Measurements from ENCODE around the gene SLC8A3. TPM values are rescaled to one million over a fixed set of nuclear protein-coding genes. Genes with fewer than 3 reads are reported as not detected.

Gene SLC8A3
- total RNA-seq, 1 experiment from 2014 or later = not detected

DNA sequence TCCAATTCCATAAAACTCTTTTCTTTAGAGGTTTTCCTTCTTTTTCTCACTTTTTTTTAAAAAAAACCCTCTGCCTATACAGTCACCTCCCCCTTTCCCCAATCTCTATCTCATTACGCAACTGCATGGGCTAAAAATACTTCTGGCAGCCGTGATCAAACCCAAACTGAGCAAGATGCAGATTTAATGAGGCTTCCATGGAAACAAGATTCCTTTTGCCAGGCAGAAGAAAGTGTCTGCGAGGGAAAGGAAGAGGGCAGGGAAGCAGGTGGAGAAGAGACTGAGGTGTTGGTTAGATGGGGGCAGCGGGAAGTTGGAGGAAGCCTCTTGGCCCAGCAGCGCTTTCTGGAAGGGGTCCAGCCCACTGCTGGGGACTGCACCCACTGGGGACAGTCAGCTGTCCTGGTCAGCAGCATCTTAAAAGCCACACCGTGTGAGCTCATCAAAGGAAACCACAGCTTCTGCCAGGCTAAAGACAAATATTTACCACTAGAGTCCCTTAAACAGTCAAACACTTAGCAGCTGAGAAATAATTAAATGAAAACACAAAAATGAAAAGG lies 90.4 kb downstream of the SLC8A3 start:
- BruUV-seq (replicated peaks) = no TSS peak
- Histone ChIP-seq H3K9ac (ENCODE audit: low read length) (no peak overlapping the region), H3K4me3 (replicated peaks in 1 of 2; ENCODE audit: low read depth in 1 of 2, low read length in 2 of 2) (no peak overlapping the region), H3K36me3 (ENCODE audit: control insufficient read depth in 1 of 2, insufficient read depth in 2 of 2, low read length in 2 of 2) (no peaks in the 10 kb centered on the region), H3K4me1 (ENCODE audit: control insufficient read depth in 1 of 2, insufficient read depth in 2 of 2, low read length in 2 of 2) (no peaks in the 10 kb centered on the region), H3K79me2 (ENCODE audit: insufficient read depth, low read length) (no peaks in the 10 kb centered on the region), H4K20me1 (ENCODE audit: insufficient read depth) (no peaks in the 10 kb centered on the region), H3K4me2 (ENCODE audit: low read length) (no peak overlapping the region), H3K27me3 (ENCODE audit: insufficient read depth, low read length) (peaks cover 72% of the 10 kb centered on the region), H3K27ac (ENCODE audit: low read depth, low read length) (no peak overlapping the region), H2AFZ (ENCODE audit: low read depth, low read length, poor library complexity, severe bottlenecking) (no peak overlapping the region), H3K9me3 (ENCODE audit: control insufficient read depth in 1 of 2, insufficient read depth in 1 of 2, low read depth in 1 of 2, low read length in 2 of 2) (no peaks in the 10 kb centered on the region), H3K9me2 (ENCODE audit: insufficient read depth) (no peaks in the 10 kb centered on the region)
- POLR2A ChIA-PET = no interaction called here
- ATAC-seq (no peak), DNase-seq (ENCODE audit: low read depth, low spot score) (no peak)
- no peak for TF ChIP-seq EGR1 (IDR thresholded peaks at IDR 0.05; ENCODE audit: low read depth)
- TF ChIP-seq, protein P1, sequence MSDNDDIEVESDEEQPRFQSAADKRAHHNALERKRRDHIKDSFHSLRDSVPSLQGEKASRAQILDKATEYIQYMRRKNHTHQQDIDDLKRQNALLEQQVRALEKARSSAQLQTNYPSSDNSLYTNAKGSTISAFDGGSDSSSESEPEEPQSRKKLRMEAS (IDR thresholded peaks at IDR 0.05) = no peak
- TF ChIP-seq SIN3A (IDR thresholded peaks at IDR 0.05; ENCODE audit: low read depth) = no peak
- TF ChIP-seq JUND (IDR thresholded peaks at IDR 0.05) = no peak
- no peak for TF ChIP-seq POLR2AphosphoS5 (IDR thresholded peaks at IDR 0.05; ENCODE audit: low read depth, low read length)
- no peak for TF ChIP-seq EZH2 (IDR thresholded peaks at IDR 0.05)
- TF ChIP-seq ELF1 (IDR thresholded peaks at IDR 0.05; ENCODE audit: borderline replicate concordance, low read depth) = no peak
- RAD21 ChIA-PET (ENCODE audit: low non-redundant PET in 1 of 2, low total read pairs in 2 of 2, uncharacterized antibody in 2 of 2, unreplicated experiment in 2 of 2) = no interaction called here
- CTCF ChIA-PET = interaction anchor here (1.7 kb wide), 1 partner anchor 11 kb away, joined by 5 read pairs; no protein-coding TSS in a partner anchor
- intact Hi-C loops (cut with micrococcal nuclease) = loop anchor here (5.0 kb wide), 1 partner anchor 484 kb away; no protein-coding TSS in a partner anchor

DNA sequence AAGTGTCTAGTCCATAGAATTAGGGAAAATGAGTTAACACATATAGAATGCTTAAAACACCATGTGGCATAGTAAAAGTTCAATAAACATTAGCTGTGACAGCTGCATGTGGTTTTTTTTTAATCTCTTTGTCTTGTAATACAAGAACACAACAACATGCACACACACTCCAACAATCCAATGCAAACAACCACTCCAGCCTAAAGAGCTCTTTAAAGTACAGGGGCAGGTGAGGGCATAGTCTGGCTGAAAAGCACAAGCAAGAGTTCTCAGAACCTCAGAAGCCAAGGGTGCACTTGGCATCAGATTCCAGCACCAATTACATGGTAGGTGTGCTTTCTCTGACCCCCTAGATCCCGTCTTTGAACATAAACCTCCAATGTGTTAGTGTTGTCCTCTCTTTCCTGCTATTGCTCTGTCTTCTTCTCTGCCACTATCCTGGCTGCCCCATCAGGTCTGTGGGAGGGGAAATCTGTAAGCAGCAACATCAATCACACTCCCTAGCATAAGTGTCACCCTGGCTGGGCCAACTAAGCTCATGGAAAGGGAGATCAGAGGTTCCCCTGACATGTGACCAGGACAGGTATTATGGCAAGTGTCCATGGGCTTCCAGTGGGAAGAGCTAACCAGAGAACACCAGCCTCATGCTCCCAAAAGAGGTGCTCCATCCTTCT lies 91.0 kb downstream of the SLC8A3 start:
- no peaks in the 10 kb centered on the region for H3K4me1 ChIP-seq (ENCODE audit: control insufficient read depth in 1 of 2, insufficient read depth in 2 of 2, low read length in 2 of 2)

More for the DNA sequence above, 91.0 kb downstream of the SLC8A3 start:
- no TSS peak for BruUV-seq (replicated peaks)
- Histone ChIP-seq H3K4me3 (replicated peaks in 1 of 2; ENCODE audit: low read depth in 1 of 2, low read length in 2 of 2) (no peak overlapping the region), H3K4me2 (ENCODE audit: low read length) (no peak overlapping the region), H3K27ac (ENCODE audit: low read depth, low read length) (no peak overlapping the region), H2AFZ (ENCODE audit: low read depth, low read length, poor library complexity, severe bottlenecking) (no peak overlapping the region), H3K9ac (ENCODE audit: low read length) (no peak overlapping the region), H3K36me3 (ENCODE audit: control insufficient read depth in 1 of 2, insufficient read depth in 2 of 2, low read length in 2 of 2) (no peaks in the 10 kb centered on the region), H4K20me1 (ENCODE audit: insufficient read depth) (no peaks in the 10 kb centered on the region), H3K79me2 (ENCODE audit: insufficient read depth, low read length) (no peaks in the 10 kb centered on the region), H3K9me3 (ENCODE audit: control insufficient read depth in 1 of 2, insufficient read depth in 1 of 2, low read depth in 1 of 2, low read length in 2 of 2) (no peaks in the 10 kb centered on the region), H3K27me3 (ENCODE audit: insufficient read depth, low read length) (peaks cover 73% of the 10 kb centered on the region), H3K9me2 (ENCODE audit: insufficient read depth) (no peaks in the 10 kb centered on the region)
- no peak for ATAC-seq
- ChIA-PET CTCF (no interaction called here), POLR2A (no interaction called here), RAD21 (ENCODE audit: low non-redundant PET in 1 of 2, low total read pairs in 2 of 2, uncharacterized antibody in 2 of 2, unreplicated experiment in 2 of 2) (no interaction called here)
- no peak for DNase-seq (ENCODE audit: low read depth, low spot score)
- no peak for TF ChIP-seq TCF7L2 (IDR thresholded peaks at IDR 0.05; ENCODE audit: borderline replicate concordance, extremely low read depth, insufficient read depth, insufficient read length)
- TF ChIP-seq, protein P2, sequence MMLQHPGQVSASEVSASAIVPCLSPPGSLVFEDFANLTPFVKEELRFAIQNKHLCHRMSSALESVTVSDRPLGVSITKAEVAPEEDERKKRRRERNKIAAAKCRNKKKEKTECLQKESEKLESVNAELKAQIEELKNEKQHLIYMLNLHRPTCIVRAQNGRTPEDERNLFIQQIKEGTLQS (IDR thresholded peaks at IDR 0.05) = no peak
- no peak for TF ChIP-seq JUND (IDR thresholded peaks at IDR 0.05)
- intact Hi-C loops (cut with micrococcal nuclease) = loop anchor here (5.0 kb wide), 1 partner anchor 485 kb away; no protein-coding TSS in a partner anchor
